Right ventricle myocardium superior (tissue), 1 donor: Measurements from ENCODE around the gene LGALS14. TPM values are rescaled to one million over a fixed set of nuclear protein-coding genes. Genes with fewer than 3 reads are reported as not detected.
"Not testable (repeated sequence)": the region's sequence is repeated elsewhere in the genome, so short reads cannot be mapped to it uniquely, and the experiment has no call there.

Experiments
- ATAC-seq: fragments of 200-7000 bp; cut with Tn5 transposase; one replicate; pipeline ENCODE4 v1.9.1; 2020; ENCODE audit warnings: mild to moderate bottlenecking; ENCODE audit not compliant: poor library complexity
- DNase-seq: peaks from one replicate; pipeline ENCODE4 v3.0.0-alpha.2; 2020
- intact Hi-C: fragments of 100-400 bp; cut with DNase I; formaldehyde crosslinking; loops from one replicate; pipeline ENCODE4 v1.11.2; 2022
- total RNA-seq: library from RNA; stranded (reverse); fragmentation: NEBNext Ultra II Directional; extraction: Animal tissue kit (Norgen Biotek cat#: 25700); gene quantifications from one replicate; pipeline ENCODE4 v1.2.1, GENCODE V29; 2021
- donor health status: DM: no; HTN: yes; CAD: no; lungs with severe emphysema.

Gene LGALS14
- total RNA-seq, 1 donor from 2014 or later, result not detected

GRCh38 chr19:39688637-39689036 is 15.6 kb upstream of the LGALS14 start:
- ATAC-seq, DNase-seq, intact Hi-C loops: not testable (repeated sequence)

GRCh38 chr19:39692166-39692565 is 12.1 kb upstream of the LGALS14 start:
- DNase-seq (no peak), ATAC-seq (no peak)
- intact Hi-C loops, result no loop called here

GRCh38 chr19:39692822-39693221 is 11.5 kb upstream of the LGALS14 start:
- ATAC-seq (no peak), DNase-seq (no peak)
- intact Hi-C loops, result no loop called here

GRCh38 chr19:39695759-39696158 is 8.5 kb upstream of the LGALS14 start:
- ATAC-seq (no peak), DNase-seq (no peak)
- intact Hi-C loops, result no loop called here

GRCh38 chr19:39696387-39696786 is 7.9 kb upstream of the LGALS14 start:
- intact Hi-C loops, result no loop called here
- DNase-seq (no peak), ATAC-seq (no peak)

- intact Hi-C loops, result no loop called here
- DNase-seq (no peak), ATAC-seq (no peak)
Measured at GRCh38 chr19:39698535-39698934, 5.7 kb upstream of the LGALS14 start.

- intact Hi-C loops, result no loop called here
- no peak for DNase-seq
- no peak for ATAC-seq
Measured at GRCh38 chr19:39701291-39701690, 3.0 kb upstream of the LGALS14 start.

GRCh38 chr19:39705578-39706188 is 1.4 kb downstream of the LGALS14 start:
- DNase-seq (no peak), ATAC-seq (no peak)
- intact Hi-C loops, result no loop called here

- DNase-seq (no peak), ATAC-seq (no peak)
- intact Hi-C loops, result no loop called here
Measured at GRCh38 chr19:39708594-39708993, 4.3 kb downstream of the LGALS14 start.

GRCh38 chr19:39709026-39709872 is 5.0 kb downstream of the LGALS14 start:
- intact Hi-C loops, result no loop called here
- no peak for DNase-seq
- ATAC-seq, result no peak

- ATAC-seq (no peak), DNase-seq (no peak)
- intact Hi-C loops, result no loop called here
Measured at GRCh38 chr19:39710333-39710890, 6.1 kb downstream of the LGALS14 start.

- ATAC-seq, DNase-seq, intact Hi-C loops: not testable (repeated sequence)
Measured at GRCh38 chr19:39720144-39720543, 15.9 kb downstream of the LGALS14 start.

GRCh38 chr19:39725995-39726394 is 21.7 kb downstream of the LGALS14 start:
- ATAC-seq, result no peak
- intact Hi-C loops, result no loop called here
- DNase-seq, result no peak

GRCh38 chr19:39727070-39727800 is 23.0 kb downstream of the LGALS14 start:
- no peak for ATAC-seq
- intact Hi-C loops, result no loop called here
- DNase-seq, result no peak

GRCh38 chr19:39728040-39728439 is 23.8 kb downstream of the LGALS14 start:
- ATAC-seq (no peak), DNase-seq (no peak)
- intact Hi-C loops, result no loop called here

- DNase-seq (no peak), ATAC-seq (no peak)
- intact Hi-C loops, result no loop called here
Measured at GRCh38 chr19:39729594-39729993, 25.3 kb downstream of the LGALS14 start.

- ATAC-seq (no peak), DNase-seq (no peak)
- intact Hi-C loops, result no loop called here
Measured at GRCh38 chr19:39731685-39732084, 27.4 kb downstream of the LGALS14 start.

- intact Hi-C loops, result no loop called here
- ATAC-seq, result no peak
- DNase-seq, result no peak
Measured at GRCh38 chr19:39733841-39734240, 29.6 kb downstream of the LGALS14 start.

GRCh38 chr19:39735688-39736087 is 31.4 kb downstream of the LGALS14 start:
- ATAC-seq, result no peak
- intact Hi-C loops, result no loop called here
- no peak for DNase-seq
